ENCODE measurements around the gene PCDHGA10.
"Not testable (repeated sequence)": the region's sequence is repeated elsewhere in the genome, so short reads cannot be mapped to it uniquely, and the experiment has no call there.

Gene PCDHGA10

DNA sequence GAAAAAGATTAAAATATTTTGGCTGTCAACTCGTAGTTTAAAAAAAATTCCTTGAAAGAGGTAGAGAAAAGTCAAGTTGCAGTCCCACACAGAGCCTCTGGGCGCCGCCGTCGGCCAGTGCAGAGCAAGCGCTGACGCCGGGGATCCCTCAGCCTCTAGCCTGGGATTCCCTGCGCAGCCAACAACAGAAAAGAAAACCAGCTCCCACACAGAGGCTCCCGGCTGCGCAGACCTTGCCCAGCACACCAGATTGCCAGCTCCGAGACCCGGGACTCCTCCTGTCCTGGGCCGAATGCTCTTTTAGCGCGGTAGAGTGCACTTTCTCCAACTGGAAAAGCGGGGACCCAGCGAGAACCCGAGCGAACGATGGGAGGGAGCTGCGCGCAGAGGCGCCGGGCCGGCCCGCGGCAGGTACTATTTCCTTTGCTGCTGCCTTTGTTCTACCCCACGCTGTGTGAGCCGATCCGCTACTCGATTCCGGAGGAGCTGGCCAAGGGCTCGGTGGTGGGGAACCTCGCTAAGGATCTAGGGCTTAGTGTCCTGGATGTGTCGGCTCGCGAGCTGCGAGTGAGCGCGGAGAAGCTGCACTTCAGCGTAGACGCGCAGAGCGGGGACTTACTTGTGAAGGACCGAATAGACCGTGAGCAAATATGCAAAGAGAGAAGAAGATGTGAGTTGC lies 4.8 kb downstream of the PCDHGA10 start, which contains the start of gene PCDHGB7:
PCDHGB7 (plus strand) TSS at position 184 of the 679 bp plus-strand sequence; CDS start at position 367, 183 bp downstream.
- peaks cover 11% of the 10 kb centered on the region for H3K9me3 ChIP-seq (ENCODE audit: control insufficient read depth, low read length)
- H3K4me2 ChIP-seq (ENCODE audit: low read length): peak within 1 kb of the TSS; percentile 44
- TF ChIP-seq, protein P1, sequence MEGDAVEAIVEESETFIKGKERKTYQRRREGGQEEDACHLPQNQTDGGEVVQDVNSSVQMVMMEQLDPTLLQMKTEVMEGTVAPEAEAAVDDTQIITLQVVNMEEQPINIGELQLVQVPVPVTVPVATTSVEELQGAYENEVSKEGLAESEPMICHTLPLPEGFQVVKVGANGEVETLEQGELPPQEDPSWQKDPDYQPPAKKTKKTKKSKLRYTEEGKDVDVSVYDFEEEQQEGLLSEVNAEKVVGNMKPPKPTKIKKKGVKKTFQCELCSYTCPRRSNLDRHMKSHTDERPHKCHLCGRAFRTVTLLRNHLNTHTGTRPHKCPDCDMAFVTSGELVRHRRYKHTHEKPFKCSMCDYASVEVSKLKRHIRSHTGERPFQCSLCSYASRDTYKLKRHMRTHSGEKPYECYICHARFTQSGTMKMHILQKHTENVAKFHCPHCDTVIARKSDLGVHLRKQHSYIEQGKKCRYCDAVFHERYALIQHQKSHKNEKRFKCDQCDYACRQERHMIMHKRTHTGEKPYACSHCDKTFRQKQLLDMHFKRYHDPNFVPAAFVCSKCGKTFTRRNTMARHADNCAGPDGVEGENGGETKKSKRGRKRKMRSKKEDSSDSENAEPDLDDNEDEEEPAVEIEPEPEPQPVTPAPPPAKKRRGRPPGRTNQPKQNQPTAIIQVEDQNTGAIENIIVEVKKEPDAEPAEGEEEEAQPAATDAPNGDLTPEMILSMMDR (IDR thresholded peaks at IDR 0.05): peak; percentile 60
- H2AFZ ChIP-seq: peak within 1 kb of the TSS; percentile 57
- H3K36me3 ChIP-seq (ENCODE audit: control insufficient read depth, insufficient read depth, low read length): peaks cover 18% of the 10 kb centered on the region
- not testable (repeated sequence) for H3K79me2 ChIP-seq; H3K4me1 ChIP-seq; H3K27me3 ChIP-seq (ENCODE audit: control insufficient read depth, insufficient read depth, low read length); H3K9ac ChIP-seq
- H3K4me3 ChIP-seq (ENCODE audit: low read depth, low read length): peak within 1 kb of the TSS; percentile 49
- H3K27ac ChIP-seq: peak within 1 kb of the TSS; percentile 63

DNA sequence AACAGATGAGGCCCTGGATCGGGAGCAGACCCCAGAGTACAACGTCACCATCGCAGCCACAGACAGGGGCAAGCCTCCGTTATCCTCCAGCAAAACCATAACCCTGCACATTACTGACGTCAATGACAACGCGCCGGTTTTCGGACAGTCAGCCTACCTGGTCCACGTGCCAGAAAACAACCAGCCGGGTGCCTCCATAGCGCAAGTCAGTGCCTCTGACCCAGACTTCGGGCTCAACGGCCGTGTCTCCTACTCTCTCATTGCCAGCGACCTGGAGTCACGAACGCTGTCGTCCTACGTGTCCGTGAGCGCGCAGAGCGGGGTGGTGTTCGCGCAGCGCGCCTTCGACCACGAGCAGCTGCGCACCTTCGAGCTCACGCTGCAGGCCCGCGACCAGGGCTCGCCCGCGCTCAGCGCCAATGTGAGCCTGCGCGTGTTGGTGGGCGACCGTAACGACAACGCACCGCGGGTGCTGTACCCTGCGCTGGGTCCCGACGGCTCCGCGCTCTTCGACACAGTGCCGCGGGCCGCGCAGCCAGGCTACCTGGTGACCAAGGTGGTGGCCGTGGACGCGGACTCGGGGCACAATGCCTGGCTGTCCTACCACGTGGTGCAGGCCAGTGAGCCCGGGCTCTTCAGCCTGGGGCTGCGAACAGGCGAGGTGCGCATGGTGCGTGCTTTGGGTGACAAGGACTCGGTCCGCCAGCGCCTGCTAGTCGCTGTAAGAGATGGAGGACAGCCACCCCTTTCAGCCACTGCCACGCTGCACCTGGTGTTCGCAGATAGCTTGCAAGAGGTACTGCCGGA lies 6.5 kb downstream of the PCDHGA10 start:
- no peak overlapping the region for H3K4me3 ChIP-seq (ENCODE audit: low read depth, low read length)

DNA sequence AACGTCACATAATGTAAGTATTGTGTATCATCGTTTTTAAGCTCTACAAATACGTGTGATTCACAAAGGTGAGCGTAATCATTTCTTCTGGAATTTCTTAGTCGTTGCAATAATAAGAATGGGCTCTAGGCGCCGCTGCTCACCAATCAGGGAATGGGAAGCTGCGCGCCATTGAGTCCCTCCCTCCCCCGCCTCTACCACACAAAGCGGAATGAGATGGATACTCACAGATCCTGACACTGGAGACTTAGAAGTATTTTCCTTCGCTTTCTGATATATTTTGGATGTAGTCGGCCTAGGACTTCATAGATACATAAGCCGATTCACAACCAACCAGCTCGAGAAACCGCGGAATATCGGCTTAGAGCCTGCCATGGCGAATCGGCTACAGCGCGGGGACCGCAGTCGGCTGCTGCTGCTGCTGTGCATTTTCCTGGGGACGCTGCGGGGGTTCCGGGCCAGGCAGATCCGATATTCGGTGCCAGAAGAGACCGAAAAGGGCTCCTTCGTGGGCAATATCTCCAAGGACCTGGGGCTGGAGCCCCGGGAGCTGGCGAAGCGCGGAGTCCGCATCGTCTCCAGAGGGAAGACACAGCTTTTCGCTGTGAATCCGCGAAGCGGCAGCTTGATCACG lies 8.2 kb downstream of the PCDHGA10 start, which contains the start of gene PCDHGA11:
PCDHGA11 (plus strand) TSS at position 197 of the 634 bp plus-strand sequence; CDS start at position 374, 177 bp downstream.
- H3K4me3 ChIP-seq (ENCODE audit: low read depth, low read length): no peak within 1 kb of the TSS
- no peak within 1 kb of the TSS for H3K9ac ChIP-seq
- no peak within 1 kb of the TSS for H2AFZ ChIP-seq
- peaks cover 16% of the 10 kb centered on the region for H3K9me3 ChIP-seq (ENCODE audit: control insufficient read depth, low read length)
- H3K4me1 ChIP-seq: no peaks in the 10 kb centered on the region
- no peak within 1 kb of the TSS for H3K27ac ChIP-seq
- no peaks in the 10 kb centered on the region for H3K79me2 ChIP-seq
- peaks cover 20% of the 10 kb centered on the region for H3K36me3 ChIP-seq (ENCODE audit: control insufficient read depth, insufficient read depth, low read length)
- H3K4me2 ChIP-seq (ENCODE audit: low read length): no peak within 1 kb of the TSS
- TF ChIP-seq, protein P1 (IDR thresholded peaks at IDR 0.05): no peak
- no peaks in the 10 kb centered on the region for H3K27me3 ChIP-seq (ENCODE audit: control insufficient read depth, insufficient read depth, low read length)

More for the DNA sequence above, 6.5 kb downstream of the PCDHGA10 start:
- TF ChIP-seq, protein P1 (IDR thresholded peaks at IDR 0.05): no peak
- Histone ChIP-seq H2AFZ (no peak overlapping the region), H3K4me2 (ENCODE audit: low read length) (no peak overlapping the region), H3K36me3 (ENCODE audit: control insufficient read depth, insufficient read depth, low read length) (peaks cover 13% of the 10 kb centered on the region), H3K9ac (no peak overlapping the region), H3K4me1 (no peaks in the 10 kb centered on the region), H3K9me3 (ENCODE audit: control insufficient read depth, low read length) (peaks cover 11% of the 10 kb centered on the region), H3K79me2 (no peaks in the 10 kb centered on the region), H3K27me3 (ENCODE audit: control insufficient read depth, insufficient read depth, low read length) (no peaks in the 10 kb centered on the region), H3K27ac (no peak overlapping the region)

DNA sequence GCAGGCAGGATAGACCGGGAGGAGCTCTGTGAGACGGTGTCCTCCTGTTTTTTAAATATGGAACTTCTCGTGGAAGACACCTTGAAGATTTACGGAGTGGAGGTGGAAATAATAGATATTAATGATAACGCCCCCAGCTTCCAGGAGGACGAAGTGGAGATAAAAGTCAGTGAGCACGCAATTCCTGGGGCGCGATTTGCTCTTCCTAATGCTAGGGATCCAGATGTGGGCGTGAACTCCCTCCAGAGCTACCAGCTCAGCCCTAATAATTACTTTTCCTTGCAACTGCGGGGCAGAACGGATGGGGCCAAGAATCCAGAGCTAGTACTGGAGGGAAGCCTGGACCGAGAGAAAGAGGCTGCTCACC lies 8.7 kb downstream of the PCDHGA10 start:
- no peaks in the 10 kb centered on the region for H3K27me3 ChIP-seq (ENCODE audit: control insufficient read depth, insufficient read depth, low read length)
- no peaks in the 10 kb centered on the region for H3K79me2 ChIP-seq
- TF ChIP-seq, protein P1 (IDR thresholded peaks at IDR 0.05): no peak
- no peaks in the 10 kb centered on the region for H3K4me1 ChIP-seq
- no peak overlapping the region for H2AFZ ChIP-seq
- H3K9me3 ChIP-seq (ENCODE audit: control insufficient read depth, low read length): peaks cover 20% of the 10 kb centered on the region
- H3K36me3 ChIP-seq (ENCODE audit: control insufficient read depth, insufficient read depth, low read length): peaks cover 20% of the 10 kb centered on the region
- no peak overlapping the region for H3K27ac ChIP-seq
- no peak overlapping the region for H3K4me3 ChIP-seq (ENCODE audit: low read depth, low read length)
- no peak overlapping the region for H3K9ac ChIP-seq
- no peak overlapping the region for H3K4me2 ChIP-seq (ENCODE audit: low read length)

All from parathyroid adenoma (tissue), 2 donors.